NB4 (cell line): ENCODE results near the gene NR1H4.

Source experiments
- DNase-seq: peaks from one replicate; pipeline ENCODE4 v3.0.0; 2010; ENCODE audit warnings: low read depth
- H3K4me3 ChIP-seq: one replicate; pipeline ENCODE4 v1.5.1; 2011; ENCODE audit warnings: mild to moderate bottlenecking, low read depth, low read length, moderate library complexity
- MAX ChIP-seq: IDR thresholded peaks from 2 replicates; pipeline ENCODE4 v1.6.1; 2011; ENCODE audit warnings: low read depth, low read length
- MYC ChIP-seq: IDR thresholded peaks from 2 replicates; pipeline ENCODE4 v1.6.1; 2011; ENCODE audit warnings: low read depth, low read length
- POLR2A ChIP-seq: IDR thresholded peaks from 2 replicates; pipeline ENCODE4 v1.6.1; 2011; ENCODE audit warnings: mild to moderate bottlenecking; ENCODE audit not compliant: insufficient read length; ENCODE audit errors: extremely low read depth
- TF ChIP-seq, protein P1 (sequence below): IDR thresholded peaks from one replicate; pipeline ENCODE4 v1.5.1; 2012; ENCODE audit warnings: low read depth, low read length

Gene NR1H4

DNA sequence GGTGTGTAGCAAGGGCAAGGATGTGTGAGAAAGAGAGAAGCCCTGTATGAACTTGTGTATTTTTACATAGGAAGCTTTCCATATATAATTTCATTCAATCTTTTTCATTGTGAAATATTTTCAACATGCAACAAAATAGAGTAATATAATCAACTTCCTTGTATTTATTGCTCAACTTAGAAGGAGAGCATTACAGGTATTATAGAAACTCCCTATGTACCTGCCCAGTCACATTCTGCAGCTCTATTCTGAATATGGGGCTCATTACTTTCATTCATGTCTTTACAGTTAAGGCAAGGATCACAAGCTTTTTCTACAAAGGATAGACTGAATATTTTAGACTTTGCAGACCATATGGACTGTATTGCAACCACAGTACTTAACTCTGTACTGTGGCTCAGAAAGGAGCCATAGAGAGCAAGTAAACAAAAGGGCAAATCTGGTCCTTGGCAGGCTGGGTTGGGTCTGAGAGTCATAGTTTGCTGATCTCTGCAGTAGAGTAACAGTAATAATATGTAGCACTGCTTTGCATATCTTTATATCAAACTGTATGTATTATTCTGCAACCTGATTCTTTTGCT is 11.3 kb downstream of the NR1H4 start:
- no peak overlapping the region for H3K4me3 ChIP-seq
- DNase-seq = no peak
- TF ChIP-seq MAX (no peak), MYC (no peak), POLR2A (no peak)
- TF ChIP-seq, protein P1, sequence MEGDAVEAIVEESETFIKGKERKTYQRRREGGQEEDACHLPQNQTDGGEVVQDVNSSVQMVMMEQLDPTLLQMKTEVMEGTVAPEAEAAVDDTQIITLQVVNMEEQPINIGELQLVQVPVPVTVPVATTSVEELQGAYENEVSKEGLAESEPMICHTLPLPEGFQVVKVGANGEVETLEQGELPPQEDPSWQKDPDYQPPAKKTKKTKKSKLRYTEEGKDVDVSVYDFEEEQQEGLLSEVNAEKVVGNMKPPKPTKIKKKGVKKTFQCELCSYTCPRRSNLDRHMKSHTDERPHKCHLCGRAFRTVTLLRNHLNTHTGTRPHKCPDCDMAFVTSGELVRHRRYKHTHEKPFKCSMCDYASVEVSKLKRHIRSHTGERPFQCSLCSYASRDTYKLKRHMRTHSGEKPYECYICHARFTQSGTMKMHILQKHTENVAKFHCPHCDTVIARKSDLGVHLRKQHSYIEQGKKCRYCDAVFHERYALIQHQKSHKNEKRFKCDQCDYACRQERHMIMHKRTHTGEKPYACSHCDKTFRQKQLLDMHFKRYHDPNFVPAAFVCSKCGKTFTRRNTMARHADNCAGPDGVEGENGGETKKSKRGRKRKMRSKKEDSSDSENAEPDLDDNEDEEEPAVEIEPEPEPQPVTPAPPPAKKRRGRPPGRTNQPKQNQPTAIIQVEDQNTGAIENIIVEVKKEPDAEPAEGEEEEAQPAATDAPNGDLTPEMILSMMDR = no peak

GRCh38 chr12:100485983-100486382 is 12.3 kb downstream of the NR1H4 start:
- DNase-seq = no peak
- H3K4me3 ChIP-seq = no peak overlapping the region
- TF ChIP-seq POLR2A (no peak), MAX (no peak), MYC (no peak)
- TF ChIP-seq, protein P1 = no peak

- no peak for DNase-seq
- no peak overlapping the region for H3K4me3 ChIP-seq
- TF ChIP-seq MAX = no peak
- TF ChIP-seq, protein P1 = no peak
- no peak for TF ChIP-seq POLR2A
- TF ChIP-seq MYC = no peak
These were observed 15.7 kb downstream of the NR1H4 start for GRCh38 chr12:100489251-100489820.

GRCh38 chr12:100490056-100490455 is 16.4 kb downstream of the NR1H4 start:
- DNase-seq = no peak
- no peak overlapping the region for H3K4me3 ChIP-seq
- TF ChIP-seq MAX (no peak), MYC (no peak), POLR2A (no peak)
- TF ChIP-seq, protein P1 = no peak

DNA sequence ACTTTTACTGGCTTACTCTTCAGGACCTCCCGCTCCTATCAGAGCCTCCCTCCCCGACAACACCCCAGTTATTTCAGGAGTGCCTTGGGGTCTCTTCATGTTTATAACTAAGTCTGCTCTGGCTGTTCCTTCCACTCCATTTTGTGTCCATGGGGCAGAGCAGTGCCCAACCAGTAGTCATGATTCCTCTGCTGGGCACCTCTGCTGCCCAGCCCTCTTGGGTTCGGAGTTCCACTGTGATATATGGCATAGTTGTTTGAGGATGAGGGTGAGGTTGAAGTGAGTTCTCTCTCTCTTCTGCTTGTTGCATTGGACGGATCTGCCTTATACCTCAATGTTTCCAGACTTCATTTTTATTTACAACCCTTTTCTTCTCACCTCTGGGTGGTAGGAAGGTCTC is 17.4 kb downstream of the NR1H4 start:
- TF ChIP-seq MAX (no peak), POLR2A (no peak), MYC (no peak)
- no peak overlapping the region for H3K4me3 ChIP-seq
- DNase-seq = no peak

GRCh38 chr12:100493396-100494012 is 19.8 kb downstream of the NR1H4 start:
- TF ChIP-seq MAX = no peak
- TF ChIP-seq MYC = no peak
- TF ChIP-seq, protein P1 = no peak
- no peak for TF ChIP-seq POLR2A
- DNase-seq = no peak
- H3K4me3 ChIP-seq = no peak overlapping the region
